PC-9 (cell line): ENCODE measurements around the gene TCF4. TPM values are rescaled to one million over a fixed set of nuclear protein-coding genes. Genes with fewer than 3 reads are reported as not detected.

ENCODE experiments used
- BruUV-seq: library from RNA; stranded (reverse); fragments of 400-500 nt; replicated peaks from 2 replicates; lab custom pipeline; 2021; lab: Mats Ljungman, UMichigan
- CTCF ChIA-PET: fragments of 300-600 bp; sonication (Branson Sonifier 250); formaldehyde crosslinking; loops from one replicate; lab custom pipeline; 2022; ENCODE audit warnings: antibody characterized with exemption; lab: Charles Lee
- POLR2A ChIA-PET: fragments of 300-600 bp; sonication (Branson Sonifier 250); formaldehyde crosslinking; loops from one replicate; lab custom pipeline; 2022; ENCODE audit warnings: antibody characterized with exemption; ENCODE audit not compliant: unreplicated experiment; lab: Charles Lee
- DNase-seq, 2 experiments: peaks; one replicate each; pipeline versions ENCODE4 v3.0.0 to v3.0.0-alpha.2; 2015 to 2022; ENCODE audit warnings: mixed read lengths in 1 of 2
- H2AFZ ChIP-seq: fragments of 200-600 bp; sonication (generic); 2 replicates; pipeline ENCODE4 v1.8.1; 2017; ENCODE audit warnings: antibody characterized with exemption
- H3F3A ChIP-seq: fragments of 200-600 bp; sonication (generic); 2 replicates; pipeline ENCODE4 v1.8.1; 2017; ENCODE audit warnings: antibody characterized with exemption, mild to moderate bottlenecking, low read depth; ENCODE audit not compliant: insufficient read depth
- H3K27ac ChIP-seq: fragments of 200-600 bp; sonication (generic); 2 replicates; pipeline ENCODE4 v1.6.1; 2016; ENCODE audit warnings: mixed run types
- H3K27me3 ChIP-seq: fragments of 200-600 bp; sonication (generic); 2 replicates; pipeline ENCODE4 v1.6.1; 2016; ENCODE audit warnings: low read depth, mixed run types; ENCODE audit not compliant: insufficient read depth
- H3K36me3 ChIP-seq: fragments of 200-600 bp; sonication (generic); 2 replicates; pipeline ENCODE4 v1.6.1; 2016; ENCODE audit warnings: low read depth, mixed run types
- H3K4me1 ChIP-seq: fragments of 200-600 bp; sonication (generic); replicated peaks from 2 replicates; pipeline ENCODE4 v1.6.1; 2016; ENCODE audit warnings: mixed run types; ENCODE audit not compliant: insufficient read depth
- H3K4me2 ChIP-seq: fragments of 200-600 bp; sonication (generic); 2 replicates; pipeline ENCODE4 v1.6.1; 2017; ENCODE audit warnings: mixed run types
- H3K4me3 ChIP-seq: fragments of 200-600 bp; sonication (generic); 2 replicates; pipeline ENCODE4 v1.6.1; 2016; ENCODE audit warnings: mixed run types
- H3K79me2 ChIP-seq: fragments of 200-600 bp; sonication (generic); 2 replicates; pipeline ENCODE4 v1.6.1; 2017; ENCODE audit warnings: low read depth, mixed run types
- H3K9me2 ChIP-seq: fragments of 200-600 bp; sonication (generic); 2 replicates; pipeline ENCODE4 v1.8.1; 2017; ENCODE audit warnings: mild to moderate bottlenecking; ENCODE audit not compliant: insufficient read depth
- H3K9me3 ChIP-seq: fragments of 200-600 bp; sonication (generic); 2 replicates; pipeline ENCODE4 v1.8.1; 2016; ENCODE audit warnings: low read depth; ENCODE audit not compliant: insufficient read depth
- H4K20me1 ChIP-seq: fragments of 200-600 bp; sonication (generic); 2 replicates; pipeline ENCODE4 v1.8.1; 2017; ENCODE audit not compliant: insufficient read depth
- EZH2 ChIP-seq: fragments of 200-600 bp; sonication (generic); IDR thresholded peaks from 2 replicates; pipeline ENCODE4 v1.8.0; 2017; ENCODE audit warnings: antibody characterized with exemption, low read depth
- intact Hi-C: fragments of 100-400 bp; cut with micrococcal nuclease; formaldehyde crosslinking; loops from one replicate; pipeline ENCODE4 v1.10.0; 2022; ENCODE audit not compliant: unreplicated experiment
- total RNA-seq: library from RNA; stranded (reverse); gene quantifications from 2 replicates; pipeline ENCODE4 v1.2.3, GENCODE V29; 2021
- TF ChIP-seq, protein P1 (sequence below): fragments of 200-600 bp; sonication (generic); conservative IDR thresholded peaks from 2 replicates; pipeline ENCODE4 v1.6.1; 2017; ENCODE audit warnings: mixed run types, antibody characterized with exemption, mild to moderate bottlenecking, moderate library complexity

The TCF4 gene
- total RNA-seq, 1 experiment from 2014 or later, result 0.74 TPM

DNA sequence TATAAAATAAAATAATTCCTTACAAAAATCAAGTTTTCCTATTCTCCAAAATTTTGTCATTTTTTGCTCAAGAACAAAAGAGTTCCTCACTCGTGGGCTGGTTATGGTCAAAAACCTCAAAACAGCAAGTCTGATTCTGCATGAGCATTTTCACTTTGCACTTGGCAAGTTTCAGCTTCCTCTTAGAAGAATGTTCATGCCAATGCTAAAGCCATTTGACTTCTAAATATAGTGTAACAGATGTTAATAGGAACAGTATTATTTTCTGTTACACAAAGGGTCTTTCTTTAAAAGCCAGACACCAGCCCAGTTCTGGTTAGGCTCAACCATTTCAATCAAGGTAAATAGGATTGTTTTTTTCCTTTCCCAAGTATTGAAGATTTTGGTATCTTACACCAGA is 367.5 kb downstream of the TCF4 start:
- CTCF ChIA-PET, result no interaction called here
- no peaks in the 10 kb centered on the region for H3K4me1 ChIP-seq
- no peaks in the 10 kb centered on the region for H3F3A ChIP-seq
- no peaks in the 10 kb centered on the region for H4K20me1 ChIP-seq
- H3K27ac ChIP-seq, result no peak overlapping the region
- BruUV-seq, result no TSS peak
- H3K4me3 ChIP-seq, result no peak overlapping the region
- POLR2A ChIA-PET, result no interaction called here
- no peaks in the 10 kb centered on the region for H3K9me3 ChIP-seq
- no peaks in the 10 kb centered on the region for H3K9me2 ChIP-seq
- H3K27me3 ChIP-seq, result no peaks in the 10 kb centered on the region
- H3K79me2 ChIP-seq, result no peaks in the 10 kb centered on the region
- no peak overlapping the region for H2AFZ ChIP-seq
- TF ChIP-seq, protein P1, sequence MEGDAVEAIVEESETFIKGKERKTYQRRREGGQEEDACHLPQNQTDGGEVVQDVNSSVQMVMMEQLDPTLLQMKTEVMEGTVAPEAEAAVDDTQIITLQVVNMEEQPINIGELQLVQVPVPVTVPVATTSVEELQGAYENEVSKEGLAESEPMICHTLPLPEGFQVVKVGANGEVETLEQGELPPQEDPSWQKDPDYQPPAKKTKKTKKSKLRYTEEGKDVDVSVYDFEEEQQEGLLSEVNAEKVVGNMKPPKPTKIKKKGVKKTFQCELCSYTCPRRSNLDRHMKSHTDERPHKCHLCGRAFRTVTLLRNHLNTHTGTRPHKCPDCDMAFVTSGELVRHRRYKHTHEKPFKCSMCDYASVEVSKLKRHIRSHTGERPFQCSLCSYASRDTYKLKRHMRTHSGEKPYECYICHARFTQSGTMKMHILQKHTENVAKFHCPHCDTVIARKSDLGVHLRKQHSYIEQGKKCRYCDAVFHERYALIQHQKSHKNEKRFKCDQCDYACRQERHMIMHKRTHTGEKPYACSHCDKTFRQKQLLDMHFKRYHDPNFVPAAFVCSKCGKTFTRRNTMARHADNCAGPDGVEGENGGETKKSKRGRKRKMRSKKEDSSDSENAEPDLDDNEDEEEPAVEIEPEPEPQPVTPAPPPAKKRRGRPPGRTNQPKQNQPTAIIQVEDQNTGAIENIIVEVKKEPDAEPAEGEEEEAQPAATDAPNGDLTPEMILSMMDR, result no peak
- TF ChIP-seq EZH2, result no peak
- H3K4me2 ChIP-seq, result no peak overlapping the region
- intact Hi-C loops, result no loop called here
- H3K36me3 ChIP-seq, result no peaks in the 10 kb centered on the region
- DNase-seq, result no peak

DNA sequence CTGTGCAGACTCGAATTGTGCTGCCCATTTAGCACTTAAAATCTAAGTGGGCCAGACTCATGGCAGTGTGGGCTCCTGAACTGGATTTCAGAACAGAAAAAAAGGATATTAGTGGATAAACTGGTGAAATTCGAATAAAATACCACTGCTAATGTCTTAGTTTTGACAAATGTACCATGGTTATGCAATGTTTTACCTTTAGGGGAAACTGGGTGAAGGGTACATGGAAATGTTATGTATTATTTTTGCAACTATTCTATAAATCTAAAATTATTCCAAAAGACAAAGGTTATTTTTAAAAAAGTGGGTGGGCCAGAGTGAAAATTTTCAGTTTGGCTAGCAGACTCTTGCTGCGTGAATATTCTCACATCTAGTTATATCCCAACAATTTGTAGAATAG is 368.2 kb downstream of the TCF4 start:
- intact Hi-C loops, result no loop called here
- no TSS peak for BruUV-seq
- H3K27me3 ChIP-seq, result no peaks in the 10 kb centered on the region
- POLR2A ChIA-PET, result no interaction called here
- H3K27ac ChIP-seq, result no peak overlapping the region
- no peaks in the 10 kb centered on the region for H4K20me1 ChIP-seq
- H3K79me2 ChIP-seq, result no peaks in the 10 kb centered on the region
- no peak overlapping the region for H2AFZ ChIP-seq
- CTCF ChIA-PET, result no interaction called here
- H3K4me1 ChIP-seq, result no peaks in the 10 kb centered on the region
- H3K9me3 ChIP-seq, result no peaks in the 10 kb centered on the region
- no peak for DNase-seq
- H3K9me2 ChIP-seq, result no peaks in the 10 kb centered on the region
- H3K4me3 ChIP-seq, result no peak overlapping the region
- H3F3A ChIP-seq, result no peaks in the 10 kb centered on the region
- no peaks in the 10 kb centered on the region for H3K36me3 ChIP-seq
- no peak overlapping the region for H3K4me2 ChIP-seq
- no peak for TF ChIP-seq EZH2
- TF ChIP-seq, protein P1, result no peak

DNA sequence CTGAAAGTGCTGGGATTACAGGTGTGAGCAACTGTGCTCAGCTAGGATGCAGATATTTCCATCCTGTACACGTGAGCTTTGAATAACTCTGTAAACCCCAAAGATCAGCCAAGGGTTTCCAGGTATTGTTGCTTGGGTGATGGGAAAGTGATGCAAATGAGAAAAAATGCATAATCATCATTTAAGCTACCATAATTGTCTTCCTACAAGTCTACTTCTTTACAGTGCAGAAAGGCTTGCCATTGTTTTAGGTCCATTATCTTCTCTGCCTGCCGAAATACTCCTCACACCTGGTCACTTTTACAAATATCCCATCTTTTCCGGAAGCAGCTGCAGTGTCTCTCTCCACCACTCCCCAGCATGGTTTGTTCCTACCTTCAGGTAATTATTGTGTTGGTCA is 368.9 kb downstream of the TCF4 start:
- intact Hi-C loops, result no loop called here
- Histone ChIP-seq H3K4me2 (no peak overlapping the region), H3K4me3 (no peak overlapping the region), H3K27ac (no peak overlapping the region), H2AFZ (no peak overlapping the region), H3K79me2 (no peaks in the 10 kb centered on the region), H3K36me3 (no peaks in the 10 kb centered on the region), H3K27me3 (no peaks in the 10 kb centered on the region), H3K4me1 (no peaks in the 10 kb centered on the region), H3K9me2 (no peaks in the 10 kb centered on the region), H3F3A (no peaks in the 10 kb centered on the region), H4K20me1 (no peaks in the 10 kb centered on the region), H3K9me3 (no peaks in the 10 kb centered on the region)
- POLR2A ChIA-PET, result no interaction called here
- no TSS peak for BruUV-seq
- DNase-seq, result no peak
- TF ChIP-seq, protein P1, result no peak
- no peak for TF ChIP-seq EZH2
- CTCF ChIA-PET, result no interaction called here
